GM21515 (cell line): Measurements from ENCODE around the gene LATS1.
"Not testable (repeated sequence)": the region's sequence is repeated elsewhere in the genome, so short reads cannot be mapped to it uniquely, and the experiment has no call there.

Source experiments
- ATAC-seq: cut with Tn5 transposase; IDR thresholded peaks from one replicate; pipeline ENCODE4 v1.9.1; 2021; ENCODE audit not compliant: unreplicated experiment

The LATS1 gene

GRCh38 chr6:149729824-149730223 is 11.9 kb upstream of the LATS1 start:
- ATAC-seq: no peak

GRCh38 chr6:149728499-149729234 is 10.8 kb upstream of the LATS1 start:
- ATAC-seq: no peak

- ATAC-seq: no peak
Observed at GRCh38 chr6:149727793-149728498, 10.0 kb upstream of the LATS1 start.

- ATAC-seq: no peak
Observed at GRCh38 chr6:149725785-149726184, 7.9 kb upstream of the LATS1 start.

GRCh38 chr6:149723771-149724417 is 6.0 kb upstream of the LATS1 start:
- no peak for ATAC-seq

GRCh38 chr6:149723262-149723661 is 5.4 kb upstream of the LATS1 start:
- ATAC-seq: no peak

- no peak for ATAC-seq
Observed at GRCh38 chr6:149719531-149719930, 1.6 kb upstream of the LATS1 start.

- no peak for ATAC-seq
Observed at GRCh38 chr6:149717255-149717587, 680 bp downstream of the LATS1 start.

- no peak for ATAC-seq
Observed at GRCh38 chr6:149716181-149716963, 1.5 kb downstream of the LATS1 start.

GRCh38 chr6:149714442-149714841 is 3.5 kb downstream of the LATS1 start:
- no peak for ATAC-seq

- ATAC-seq: no peak
Observed at GRCh38 chr6:149711711-149712110, 6.2 kb downstream of the LATS1 start.

GRCh38 chr6:149701714-149702113 is 16.2 kb downstream of the LATS1 start:
- no peak for ATAC-seq

- ATAC-seq: no peak
Observed at GRCh38 chr6:149699150-149699549, 18.8 kb downstream of the LATS1 start.

GRCh38 chr6:149698175-149698574 is 19.7 kb downstream of the LATS1 start:
- no peak for ATAC-seq

GRCh38 chr6:149696901-149697300 is 21.0 kb downstream of the LATS1 start:
- no peak for ATAC-seq

GRCh38 chr6:149694921-149695320 is 23.0 kb downstream of the LATS1 start:
- no peak for ATAC-seq

- ATAC-seq: no peak
Observed at GRCh38 chr6:149691201-149691600, 26.7 kb downstream of the LATS1 start.

GRCh38 chr6:149686230-149686629 is 31.7 kb downstream of the LATS1 start:
- ATAC-seq: no peak

GRCh38 chr6:149683256-149683859 is 34.5 kb downstream of the LATS1 start:
- no peak for ATAC-seq

GRCh38 chr6:149681845-149682244 is 36.1 kb downstream of the LATS1 start:
- not testable (repeated sequence) for ATAC-seq

- no peak for ATAC-seq
Observed at GRCh38 chr6:149681209-149681608, 36.7 kb downstream of the LATS1 start.
